Stimulated activated CD4-positive, alpha-beta T cell treated with anti-CD3 and anti-CD28 coated beads, Interleukin-2, amount 100 ng/mL, for 48 hours (primary cell): ENCODE results near the gene XIST.
"Not testable (repeated sequence)": the region's sequence is repeated elsewhere in the genome, so short reads cannot be mapped to it uniquely, and the experiment has no call there.

Experiments used
- DNase-seq, 2 donors: peaks; one replicate each; pipeline ENCODE4 v3.0.0-alpha.2; 2020

The XIST gene

GRCh38 chrX:73838123-73838522, 14.4 kb downstream of the XIST start:
- no peak for DNase-seq

DNA sequence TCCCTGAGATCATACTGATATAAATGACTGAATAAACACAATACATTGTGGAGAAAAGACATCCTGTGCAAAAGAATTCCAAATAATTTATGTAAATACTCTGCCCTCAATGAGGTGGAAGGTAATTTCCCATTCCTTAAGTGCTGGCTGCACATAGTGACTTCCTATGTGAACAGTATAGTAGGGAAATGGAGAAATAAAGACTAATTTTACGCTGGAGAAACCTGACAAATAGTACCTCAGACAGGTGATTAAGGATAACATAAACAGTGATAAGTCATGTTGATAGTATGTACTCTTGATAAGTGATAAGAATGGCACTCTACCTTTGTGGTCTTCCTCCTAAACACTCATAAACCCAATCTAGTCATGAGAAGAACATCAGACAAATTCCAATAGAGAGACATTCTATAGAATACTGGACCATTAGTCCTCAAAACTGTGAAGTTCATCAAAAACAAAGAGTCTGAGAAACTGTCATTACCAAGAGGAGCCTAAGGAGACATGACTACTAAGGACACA, 15.5 kb downstream of the XIST start:
- DNase-seq = no peak

- DNase-seq = no peak
Observed at GRCh38 chrX:73834219-73834618, 18.3 kb downstream of the XIST start.

DNA sequence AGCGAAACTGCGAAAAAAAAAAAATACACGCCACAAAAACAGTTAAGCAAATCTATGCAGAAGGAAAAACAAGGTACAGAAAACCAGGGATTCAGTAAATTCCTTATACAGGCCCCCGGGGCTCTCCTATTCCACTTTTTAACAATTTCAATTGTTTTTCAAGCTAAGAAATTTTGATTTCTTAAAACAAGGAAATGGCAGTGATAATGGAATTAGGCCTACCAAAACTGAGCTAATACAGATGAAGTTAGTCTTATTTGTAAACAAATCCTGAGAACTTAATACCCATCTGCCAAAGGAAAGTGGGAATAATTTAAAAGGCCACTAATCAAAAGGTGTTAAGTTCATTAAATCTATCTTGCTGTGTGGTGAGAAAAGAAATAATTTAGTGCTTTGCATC, 20.2 kb downstream of the XIST start:
- no peak for DNase-seq

- DNase-seq = no peak
Observed at GRCh38 chrX:73831500-73831899, 21.0 kb downstream of the XIST start.

GRCh38 chrX:73830489-73831414, 21.8 kb downstream of the XIST start:
- DNase-seq = no peak

DNA sequence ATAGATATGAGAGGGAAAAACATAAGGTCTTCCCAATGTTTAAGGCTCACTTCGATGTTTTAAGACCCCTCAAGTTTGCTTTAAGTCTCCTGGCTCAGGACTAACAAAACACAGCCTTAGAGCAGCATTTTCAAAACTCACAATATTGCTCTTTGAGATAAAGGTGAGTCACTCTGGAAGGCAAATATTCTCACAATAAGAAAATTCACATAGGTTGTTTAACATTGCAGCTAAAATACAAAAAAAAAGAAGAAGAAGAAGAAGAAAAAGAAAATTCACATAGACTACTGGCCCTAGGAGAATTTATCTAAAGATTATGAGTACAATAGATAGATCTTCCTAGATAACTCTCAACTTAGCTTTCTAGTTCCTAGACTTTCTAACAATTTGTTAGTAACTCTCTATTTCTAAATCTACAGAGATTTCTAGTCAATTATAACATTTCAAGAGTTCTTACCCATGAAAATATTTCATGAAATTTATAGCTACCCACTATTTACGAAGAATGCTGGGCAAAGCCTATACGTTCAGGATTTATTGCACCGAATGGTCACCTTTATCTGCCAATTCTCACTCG, 22.5 kb downstream of the XIST start:
- no peak for DNase-seq

GRCh38 chrX:73828080-73828720, 24.3 kb downstream of the XIST start:
- no peak for DNase-seq

DNA sequence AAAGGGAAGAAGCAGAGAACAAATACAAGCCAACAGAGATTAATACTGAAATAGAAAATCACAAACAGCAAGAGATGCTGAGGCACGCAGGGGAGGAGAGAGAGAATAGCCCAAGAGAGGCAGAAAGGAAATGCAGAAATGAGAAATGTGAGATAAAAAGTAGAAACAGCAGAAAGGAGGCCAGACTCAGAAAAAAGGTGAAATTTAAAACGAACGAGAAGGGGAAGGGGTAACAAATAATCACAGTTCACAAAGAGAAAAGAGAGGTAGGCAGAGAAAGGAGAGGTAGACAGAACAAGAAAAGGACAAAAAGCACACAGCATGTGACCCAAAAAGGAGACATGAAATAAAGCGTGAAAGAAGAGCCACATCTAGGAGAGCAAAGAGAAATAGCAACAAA, 25.1 kb downstream of the XIST start:
- no peak for DNase-seq

DNA sequence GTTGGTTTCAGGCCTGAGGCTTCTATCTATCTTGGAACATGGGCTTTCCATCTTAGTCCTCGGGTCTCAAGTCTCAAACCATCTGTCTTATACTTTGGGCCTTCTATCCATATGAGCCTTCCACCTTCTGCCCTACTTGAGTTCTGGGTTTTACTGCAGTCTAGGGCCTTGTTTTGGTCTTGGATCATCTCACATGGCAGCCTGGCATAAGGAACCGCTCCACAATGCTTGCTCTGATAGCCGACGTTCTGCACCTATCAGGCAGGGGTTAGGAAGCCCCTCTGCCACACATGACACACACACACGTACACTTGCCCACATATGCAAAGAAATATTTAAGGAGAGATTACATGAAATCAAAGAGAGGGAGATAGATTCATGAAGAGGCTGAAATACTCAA, 25.5 kb downstream of the XIST start:
- DNase-seq = no peak

DNA sequence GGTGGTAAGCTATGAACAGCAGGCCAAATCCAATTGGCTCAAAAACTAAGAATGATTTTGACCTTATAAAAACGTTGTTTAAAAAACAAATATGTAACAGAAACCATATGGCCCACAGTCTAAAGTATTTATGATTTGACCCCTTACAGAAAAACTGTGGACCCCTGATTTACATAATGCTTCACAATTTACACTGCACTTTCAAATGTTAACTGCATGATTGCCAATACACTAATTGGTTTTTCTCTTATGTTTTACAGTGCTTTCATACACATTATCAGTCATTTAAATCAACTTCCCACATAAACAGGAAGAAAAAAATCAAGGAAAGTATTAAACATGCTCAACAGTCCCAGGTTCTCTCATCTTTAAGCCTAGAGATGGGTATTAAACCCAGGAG, 26.9 kb downstream of the XIST start:
- no peak for DNase-seq

- no peak for DNase-seq
Observed at GRCh38 chrX:73823473-73824004, 29.0 kb downstream of the XIST start.

GRCh38 chrX:73822775-73823174, 29.7 kb downstream of the XIST start:
- no peak for DNase-seq

- DNase-seq = no peak
Observed at GRCh38 chrX:73821921-73822559, 30.5 kb downstream of the XIST start.

DNA sequence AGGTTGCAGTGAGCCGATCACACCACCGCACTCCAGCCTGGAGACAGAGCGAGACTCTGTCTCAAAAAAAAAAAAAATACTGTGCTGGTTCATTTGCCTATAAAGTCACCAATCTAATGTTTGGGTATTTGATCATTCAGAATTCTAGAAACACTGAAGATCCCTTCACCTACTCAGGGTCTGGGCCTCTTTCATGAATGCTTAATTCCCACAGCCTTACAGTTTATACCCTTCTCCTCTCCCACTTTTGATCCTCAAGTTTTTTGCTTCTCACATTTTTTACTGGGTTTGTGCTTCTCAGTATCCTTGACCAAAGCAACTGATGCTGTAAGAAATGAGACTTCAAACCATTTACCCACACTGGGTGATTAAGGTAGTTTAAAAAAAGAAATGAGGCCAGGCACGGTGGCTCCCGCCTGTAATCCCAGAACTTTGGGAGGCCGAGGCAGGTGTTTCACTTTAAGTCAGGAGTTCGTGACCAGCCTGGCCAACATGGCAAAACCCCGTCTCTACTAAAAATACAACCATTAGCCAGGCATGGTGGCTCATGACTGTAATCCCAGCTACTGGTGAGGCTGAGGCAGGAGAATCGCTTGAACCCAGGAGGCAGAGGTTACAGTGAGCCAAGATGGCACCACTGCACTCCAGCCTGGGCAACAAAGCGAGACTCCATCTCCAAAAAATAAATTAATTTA, 32.5 kb downstream of the XIST start:
- DNase-seq = not testable (repeated sequence)

GRCh38 chrX:73818200-73819116, 34.1 kb downstream of the XIST start:
- DNase-seq = no peak

DNA sequence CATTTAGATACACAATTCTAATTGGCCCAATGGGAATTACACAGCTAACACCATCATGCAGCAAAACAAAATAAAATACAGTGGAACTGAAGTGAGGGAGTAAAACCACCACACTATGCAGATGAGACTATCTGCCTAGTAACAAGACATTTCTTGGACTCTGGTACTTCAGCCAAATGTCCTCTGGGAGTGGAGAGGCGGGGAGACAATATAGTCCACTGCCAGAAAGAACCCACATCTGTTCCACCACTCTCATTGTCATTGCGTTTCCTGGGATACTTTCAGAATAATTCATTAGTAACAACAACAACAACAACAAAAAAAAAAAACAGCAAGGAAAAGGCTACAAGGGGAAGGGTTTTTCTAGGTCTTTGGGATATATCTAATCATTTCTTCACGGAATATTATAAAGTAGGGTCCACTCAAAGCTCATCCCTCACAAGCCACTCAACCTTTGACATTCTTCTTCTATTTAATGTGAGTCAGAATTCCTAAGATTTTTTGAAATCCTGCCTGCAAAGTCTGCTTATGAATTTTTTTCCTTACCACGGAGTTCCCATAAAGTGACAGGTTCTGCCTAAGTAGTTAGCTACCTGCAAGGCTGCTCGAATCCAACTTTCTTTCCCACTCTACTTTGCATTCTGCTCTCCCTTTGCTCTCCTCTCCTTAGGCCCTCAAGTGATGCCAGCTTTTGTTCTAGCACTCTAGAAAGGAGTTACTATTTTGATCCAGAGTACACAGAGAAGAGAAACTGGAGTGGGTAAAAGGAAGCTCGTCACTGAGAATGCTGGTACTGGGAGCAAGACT, 34.9 kb downstream of the XIST start:
- DNase-seq = no peak

DNA sequence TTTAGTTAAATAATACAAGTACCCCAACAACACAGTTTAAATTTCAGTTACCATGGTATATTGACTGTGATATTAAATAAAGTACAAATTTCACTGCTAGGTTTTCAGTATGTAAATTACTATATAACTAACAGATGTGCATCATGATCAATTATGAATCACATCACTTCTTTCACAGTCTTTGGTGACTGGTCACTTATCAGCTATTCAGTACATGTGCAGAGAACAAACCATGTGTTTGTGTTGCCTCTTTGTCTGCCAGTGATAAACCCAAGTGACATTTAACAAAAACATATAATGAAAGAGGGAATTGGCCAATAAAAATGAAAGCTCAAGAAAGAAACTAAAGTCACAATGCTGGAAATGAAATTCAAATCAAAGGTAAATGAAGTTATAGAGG, 40.3 kb downstream of the XIST start:
- no peak for DNase-seq

- DNase-seq = not testable (repeated sequence)
Observed at GRCh38 chrX:73804109-73804508, 48.4 kb downstream of the XIST start.

DNA sequence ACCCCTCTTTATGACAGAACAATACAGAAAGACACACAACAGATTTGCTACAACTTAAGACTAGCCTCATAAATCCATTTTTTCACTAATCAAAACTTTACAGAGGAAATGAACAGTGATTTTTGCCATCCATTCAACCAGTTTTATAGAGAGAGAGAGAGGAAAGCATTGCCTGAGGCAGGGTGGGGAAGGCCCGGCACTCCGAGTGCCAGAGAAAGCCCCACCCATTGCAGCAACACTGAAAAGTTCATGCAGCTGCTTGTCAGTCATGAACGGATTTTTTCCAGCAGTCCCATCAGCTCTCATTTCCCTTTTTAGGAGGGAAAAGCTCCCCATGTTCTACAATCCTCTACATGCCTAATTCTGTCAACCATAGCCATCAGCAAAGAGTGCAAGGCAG, 52.6 kb downstream of the XIST start:
- no peak for DNase-seq
